Activated CD4-positive, alpha-beta T cell treated with anti-CD3 and anti-CD28 coated beads, Interleukin-2, amount 10 ng/mL, durations not matched to agents 7 days and 5 days (primary cell): ENCODE results near the gene GIPC2. TPM values are rescaled to one million over a fixed set of nuclear protein-coding genes. Genes with fewer than 3 reads are reported as not detected.
"Not testable (repeated sequence)": the region's sequence is repeated elsewhere in the genome, so short reads cannot be mapped to it uniquely, and the experiment has no call there.

Experiments used
- CTCF ChIA-PET: fragments of 350-600 bp; sonication (Branson Sonifier 250); formaldehyde crosslinking; loops from one replicate; lab custom pipeline; 2021; ENCODE audit warnings: antibody characterized with exemption; lab: Charles Lee
- POLR2A ChIA-PET: fragments of 350-600 bp; sonication (Branson Sonifier 250); formaldehyde crosslinking; loops from one replicate; lab custom pipeline; 2021; ENCODE audit warnings: antibody characterized with exemption; lab: Charles Lee
- DNase-seq: peaks from one replicate; pipeline ENCODE4 v3.0.0-alpha.2; 2020
- H3K27ac Mint-ChIP-seq: one replicate; pipeline ENCODE4 v1.8.0; 2021; ENCODE audit warnings: mild to moderate bottlenecking, moderate library complexity, mixed read lengths
- H3K27me3 Mint-ChIP-seq: one replicate; pipeline ENCODE4 v1.8.0; 2021; ENCODE audit warnings: mixed read lengths
- H3K36me3 Mint-ChIP-seq: one replicate; pipeline ENCODE4 v1.8.0; 2021; ENCODE audit warnings: low read depth, mixed read lengths
- H3K4me1 Mint-ChIP-seq: one replicate; pipeline ENCODE4 v1.8.0; 2021; ENCODE audit warnings: mixed read lengths
- H3K4me3 Mint-ChIP-seq: one replicate; pipeline ENCODE4 v1.8.0; 2021; ENCODE audit warnings: mild to moderate bottlenecking, moderate library complexity, mixed read lengths
- H3K9me3 Mint-ChIP-seq: one replicate; pipeline ENCODE4 v1.8.0; 2021; ENCODE audit warnings: mixed read lengths
- total RNA-seq, 2 experiments: library from RNA; stranded (reverse); gene quantifications; one replicate each; pipeline ENCODE4 v1.2.3, GENCODE V29; 2021

GIPC2 gene
- total RNA-seq, 2 experiments from 2014 or later, result 0.08 to 0.10 TPM

DNA sequence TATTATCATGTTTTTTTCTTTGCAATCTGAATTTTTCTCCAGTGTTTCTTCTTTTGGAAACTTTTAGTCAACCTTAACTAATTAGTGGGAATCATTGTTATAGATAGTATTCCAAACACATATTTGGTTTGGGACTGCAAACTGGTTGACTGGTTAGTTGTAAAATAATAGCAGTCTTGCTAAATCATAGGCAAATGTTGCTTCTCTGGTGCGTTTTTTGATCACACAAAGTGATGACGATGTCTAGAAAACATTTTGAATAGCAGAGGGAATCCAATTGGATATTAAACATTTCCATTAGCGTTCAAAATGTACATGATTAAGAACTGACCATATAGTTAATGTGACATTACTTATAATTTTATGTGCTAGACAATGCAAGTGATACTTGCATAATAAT lies 36.5 kb upstream of the GIPC2 start:
- H3K9me3 Mint-ChIP-seq, result no peaks in the 10 kb centered on the region
- no peak overlapping the region for H3K4me3 Mint-ChIP-seq
- no peak overlapping the region for H3K27ac Mint-ChIP-seq
- ChIA-PET CTCF (interaction anchor here (1.5 kb wide), 1 partner anchor 14 kb away, joined by 4 read pairs; no protein-coding TSS in a partner anchor), POLR2A (no interaction called here)
- H3K27me3 Mint-ChIP-seq, result peaks cover 1% of the 10 kb centered on the region
- peaks cover 6% of the 10 kb centered on the region for H3K36me3 Mint-ChIP-seq
- H3K4me1 Mint-ChIP-seq, result peaks cover 25% of the 10 kb centered on the region
- DNase-seq, result no peak

DNA sequence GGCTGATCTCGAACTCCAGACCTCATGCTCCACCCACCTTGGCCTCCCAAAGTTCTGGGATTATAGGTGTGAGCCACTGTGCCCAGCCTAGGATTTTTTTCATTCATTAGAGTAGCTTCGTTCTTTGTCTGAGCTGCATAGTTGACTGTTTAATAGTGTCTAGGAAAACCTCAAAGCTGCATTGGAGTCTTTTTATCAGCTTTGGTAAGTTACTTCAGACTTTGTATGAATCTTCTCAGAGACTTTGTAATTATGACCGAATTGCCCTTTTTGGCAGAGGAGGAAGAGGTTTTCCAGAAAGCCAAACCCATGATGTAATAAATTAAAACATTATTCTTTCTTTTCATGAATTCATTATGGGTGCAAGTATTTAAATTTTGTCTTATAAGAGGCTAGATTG lies 35.9 kb upstream of the GIPC2 start:
- CTCF ChIA-PET, result interaction anchor here (1.5 kb wide), 1 partner anchor 15 kb away, joined by 4 read pairs; no protein-coding TSS in a partner anchor
- POLR2A ChIA-PET, result no interaction called here
- no peak overlapping the region for H3K27ac Mint-ChIP-seq
- H3K36me3 Mint-ChIP-seq, result peaks cover 8% of the 10 kb centered on the region
- H3K9me3 Mint-ChIP-seq, result no peaks in the 10 kb centered on the region
- H3K27me3 Mint-ChIP-seq, result no peaks in the 10 kb centered on the region
- H3K4me3 Mint-ChIP-seq, result no peak overlapping the region
- DNase-seq, result no peak
- peaks cover 25% of the 10 kb centered on the region for H3K4me1 Mint-ChIP-seq

DNA sequence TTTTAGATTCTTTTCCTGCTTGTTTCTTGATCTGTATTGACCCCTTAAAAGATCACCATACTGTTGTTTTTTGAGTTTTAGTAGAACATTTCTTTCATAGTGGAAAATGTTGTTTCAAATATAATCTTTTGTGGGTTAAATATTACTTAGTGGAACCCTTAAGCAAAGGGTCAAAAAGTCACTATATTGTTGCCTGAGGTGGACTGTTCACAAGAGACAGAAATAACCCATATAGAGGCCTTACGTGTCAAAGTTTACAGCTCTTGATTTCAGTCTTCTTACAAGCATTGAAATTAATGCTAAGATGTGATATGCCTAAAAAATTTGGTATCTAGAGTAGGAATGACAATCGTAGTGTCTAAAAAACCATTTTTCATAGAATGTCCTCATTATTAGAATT lies 34.7 kb upstream of the GIPC2 start:
- Mint-ChIP-seq H3K27ac (no peak overlapping the region), H3K4me3 (no peak overlapping the region), H3K36me3 (peaks cover 10% of the 10 kb centered on the region), H3K27me3 (no peaks in the 10 kb centered on the region), H3K9me3 (no peaks in the 10 kb centered on the region), H3K4me1 (peaks cover 24% of the 10 kb centered on the region)
- ChIA-PET POLR2A (no interaction called here), CTCF (interaction anchor here (0.6 kb wide), 1 partner anchor 20 kb away, joined by 3 read pairs; no protein-coding TSS in a partner anchor)
- DNase-seq, result no peak

DNA sequence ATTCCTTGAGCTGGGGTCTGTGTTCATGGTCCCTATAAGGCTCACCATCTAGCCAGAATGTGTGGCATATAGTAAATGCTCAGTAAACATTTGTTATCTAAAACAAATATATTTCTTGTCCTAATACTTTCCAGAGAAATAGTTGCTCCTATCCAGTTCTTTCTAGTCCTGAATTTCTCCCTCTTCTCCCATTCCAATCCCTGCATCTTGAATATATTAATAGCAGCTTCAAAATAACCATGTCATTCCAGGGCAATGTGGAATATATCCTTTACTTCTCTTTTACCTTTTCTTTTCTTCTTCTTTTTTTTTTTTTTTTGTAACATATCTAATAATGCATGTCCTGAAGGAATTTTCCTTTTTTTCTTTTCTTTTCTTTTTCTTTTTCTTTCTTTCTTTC lies 30.6 kb upstream of the GIPC2 start:
- Mint-ChIP-seq H3K36me3 (peaks cover 20% of the 10 kb centered on the region), H3K4me1 (no peaks in the 10 kb centered on the region), H3K4me3 (no peak overlapping the region), H3K27ac (no peak overlapping the region), H3K27me3 (no peaks in the 10 kb centered on the region), H3K9me3 (no peaks in the 10 kb centered on the region)
- CTCF ChIA-PET, result interaction anchor here (0.6 to 1.7 kb wide), 3 partner anchors 10 to 1808 kb away, joined by 4 to 12 read pairs (median 5); partner anchors contain the start of gene DNAJB4
- no peak for DNase-seq
- POLR2A ChIA-PET, result interaction anchor here (1.0 kb wide), 1 partner anchor 10 kb away, joined by 6 read pairs; the partner anchor contains the start of gene DNAJB4

DNA sequence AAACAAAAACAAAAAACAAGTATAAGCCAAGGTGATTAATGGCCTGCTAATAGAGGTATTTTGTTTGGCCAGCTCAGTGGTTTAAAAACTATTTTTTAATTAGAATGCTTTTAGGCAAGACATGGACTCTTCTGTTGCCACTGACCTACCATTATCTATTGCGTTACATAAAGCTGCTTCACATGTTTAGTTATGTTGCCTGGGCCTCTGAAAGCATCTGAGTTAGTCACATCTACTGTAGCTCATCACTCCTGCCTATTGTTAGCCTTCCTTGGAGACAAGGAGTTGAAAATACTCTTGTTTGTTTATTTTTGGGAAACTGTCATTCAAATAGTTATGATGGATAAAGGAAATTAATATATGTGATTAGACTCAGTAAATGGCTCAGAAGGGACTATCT lies 26.7 kb upstream of the GIPC2 start:
- H3K36me3 Mint-ChIP-seq, result peaks cover 14% of the 10 kb centered on the region
- no peak overlapping the region for H3K4me3 Mint-ChIP-seq
- DNase-seq, result no peak
- H3K4me1 Mint-ChIP-seq, result no peaks in the 10 kb centered on the region
- H3K27me3 Mint-ChIP-seq, result no peaks in the 10 kb centered on the region
- H3K9me3 Mint-ChIP-seq, result no peaks in the 10 kb centered on the region
- H3K27ac Mint-ChIP-seq, result no peak overlapping the region
- CTCF ChIA-PET, result interaction anchor here (0.6 kb wide), 1 partner anchor 25 kb away, joined by 3 read pairs; no protein-coding TSS in a partner anchor
- POLR2A ChIA-PET, result no interaction called here

DNA sequence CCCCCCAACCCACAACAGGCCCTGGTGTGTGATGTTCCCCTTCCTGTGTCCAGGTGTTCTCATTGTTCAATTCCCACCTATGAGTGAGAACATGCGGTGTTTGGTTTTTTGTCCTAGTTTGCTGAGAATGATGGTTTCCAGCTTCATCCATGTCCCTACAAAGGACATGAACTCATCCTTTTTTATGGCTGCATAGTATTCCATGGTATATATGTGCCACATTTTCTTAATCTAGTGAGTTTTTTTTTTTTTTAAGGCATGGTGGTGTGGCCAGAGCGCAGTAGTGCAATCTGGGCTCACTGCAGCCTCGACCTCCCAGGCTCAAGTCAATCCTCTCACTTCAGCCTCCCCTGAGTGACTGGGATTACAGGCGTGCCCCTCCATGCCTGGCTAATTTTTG lies 24.6 kb upstream of the GIPC2 start:
- H3K4me1 Mint-ChIP-seq, CTCF ChIA-PET, H3K4me3 Mint-ChIP-seq, DNase-seq, H3K9me3 Mint-ChIP-seq, POLR2A ChIA-PET, H3K27ac Mint-ChIP-seq, H3K27me3 Mint-ChIP-seq, H3K36me3 Mint-ChIP-seq: not testable (repeated sequence)

DNA sequence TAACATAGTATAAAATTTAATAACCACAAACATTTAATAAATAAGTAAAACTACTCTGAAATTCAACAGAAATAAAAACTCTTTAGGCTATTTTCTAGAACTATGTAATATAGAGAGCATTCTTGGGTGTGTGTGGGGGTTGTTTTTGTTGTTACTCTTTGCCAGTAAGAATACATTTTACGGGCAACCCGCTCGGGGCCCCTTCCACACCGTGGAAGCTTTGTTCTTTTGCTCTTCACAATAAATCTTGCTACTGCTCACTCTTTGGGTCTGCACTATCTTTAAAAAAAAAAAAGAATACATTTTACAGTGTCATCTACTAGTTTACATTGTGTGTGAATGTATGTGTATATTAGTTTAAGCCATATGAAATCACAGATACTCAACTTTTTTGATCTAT lies 16.0 kb upstream of the GIPC2 start:
- Mint-ChIP-seq H3K27ac (no peak overlapping the region), H3K27me3 (peaks cover 7% of the 10 kb centered on the region), H3K9me3 (no peaks in the 10 kb centered on the region), H3K4me1 (no peaks in the 10 kb centered on the region), H3K4me3 (no peak overlapping the region), H3K36me3 (no peaks in the 10 kb centered on the region)
- ChIA-PET CTCF (no interaction called here), POLR2A (no interaction called here)
- no peak for DNase-seq

DNA sequence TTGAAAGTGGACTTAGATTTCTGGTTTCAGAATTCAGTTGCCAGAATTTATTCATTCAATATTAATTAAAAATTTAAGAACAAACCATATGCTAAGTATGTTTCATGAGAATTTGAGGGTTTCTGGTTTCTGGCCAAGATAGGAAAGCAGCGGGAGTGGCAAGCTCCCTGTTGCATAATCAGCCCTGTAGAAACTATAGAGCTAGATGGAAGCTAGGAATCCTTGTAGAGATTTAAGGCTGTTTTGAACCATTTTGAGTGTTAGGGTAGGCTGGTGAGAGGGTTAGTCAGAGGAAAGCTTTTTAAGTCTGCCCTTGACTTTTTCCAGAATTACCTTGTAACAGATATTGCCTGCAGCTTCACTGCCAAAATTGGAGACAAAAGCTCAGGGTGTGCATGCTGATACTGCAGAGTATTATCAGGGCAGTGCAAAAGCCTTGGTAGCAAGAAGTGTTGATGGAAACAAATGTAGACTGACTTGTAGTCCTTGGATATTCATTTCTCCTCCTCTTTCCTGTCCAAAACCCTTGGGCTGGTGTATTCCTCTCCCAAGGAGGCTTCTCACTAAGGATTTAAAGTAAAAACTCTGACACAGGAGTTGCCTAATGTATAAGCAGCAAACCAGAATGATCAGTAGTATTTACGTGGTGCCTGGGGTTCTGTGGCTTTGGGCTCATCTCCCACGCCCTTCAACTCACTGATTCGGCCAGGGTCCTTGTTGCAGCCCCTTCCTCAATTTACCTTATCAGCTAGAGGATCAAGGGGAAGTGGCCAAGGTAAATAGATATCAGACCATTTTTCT lies 12.6 kb upstream of the GIPC2 start:
- Mint-ChIP-seq H3K4me1 (no peaks in the 10 kb centered on the region), H3K27me3 (peaks cover 12% of the 10 kb centered on the region), H3K36me3 (no peaks in the 10 kb centered on the region), H3K4me3 (no peak overlapping the region), H3K27ac (no peak overlapping the region), H3K9me3 (no peaks in the 10 kb centered on the region)
- CTCF ChIA-PET, result interaction anchor here (0.8 to 1.5 kb wide), 2 partner anchors 14 to 17 kb away, joined by 3 to 4 read pairs; no protein-coding TSS in a partner anchor
- POLR2A ChIA-PET, result interaction anchor here (0.6 kb wide), 1 partner anchor 55 kb away, joined by 3 read pairs; no protein-coding TSS in a partner anchor
- DNase-seq, result no peak

DNA sequence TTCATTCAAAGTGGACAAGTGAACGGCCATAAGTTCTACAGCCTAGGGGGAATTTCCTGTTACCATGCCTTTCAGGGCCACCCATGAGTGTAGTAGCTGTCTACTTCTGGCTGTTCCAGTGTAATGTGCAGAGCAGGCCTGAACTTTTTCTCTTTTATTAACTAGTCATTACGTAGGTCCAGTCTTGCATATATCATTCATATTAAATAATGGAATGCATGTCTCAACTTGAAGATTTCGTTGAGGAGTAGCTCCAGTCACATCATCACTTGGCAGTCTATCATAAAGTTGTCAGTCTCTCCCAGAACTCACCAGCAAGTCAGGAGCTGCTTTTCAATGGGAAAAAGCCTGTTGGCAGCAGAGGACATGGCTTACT lies 12.0 kb upstream of the GIPC2 start:
- POLR2A ChIA-PET, result no interaction called here
- DNase-seq, result no peak
- H3K27me3 Mint-ChIP-seq, result peaks cover 12% of the 10 kb centered on the region
- no peaks in the 10 kb centered on the region for H3K4me1 Mint-ChIP-seq
- H3K4me3 Mint-ChIP-seq, result no peak overlapping the region
- no peaks in the 10 kb centered on the region for H3K9me3 Mint-ChIP-seq
- CTCF ChIA-PET, result interaction anchor here (1.5 kb wide), 1 partner anchor 17 kb away, joined by 4 read pairs; no protein-coding TSS in a partner anchor
- no peaks in the 10 kb centered on the region for H3K36me3 Mint-ChIP-seq
- H3K27ac Mint-ChIP-seq, result no peak overlapping the region

DNA sequence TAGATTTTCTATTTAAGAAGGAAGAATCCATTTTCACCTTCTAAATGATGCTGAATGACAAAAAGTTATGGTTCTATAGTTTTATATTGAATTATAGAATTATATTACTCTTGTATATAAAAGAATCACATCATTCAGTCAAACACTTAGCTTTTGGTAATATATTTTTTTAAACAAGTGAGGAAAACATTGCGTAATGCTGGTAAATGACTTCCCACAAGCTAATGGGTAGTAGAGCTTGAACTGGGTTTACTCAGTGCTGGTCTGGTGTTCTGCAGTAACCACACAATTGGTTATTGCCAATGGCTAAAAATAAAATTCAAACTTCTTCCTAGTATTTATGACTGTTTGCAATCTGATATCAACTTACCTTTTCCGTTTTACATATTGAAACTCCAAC lies 10.6 kb upstream of the GIPC2 start:
- ChIA-PET POLR2A (no interaction called here), CTCF (no interaction called here)
- Mint-ChIP-seq H3K4me1 (no peaks in the 10 kb centered on the region), H3K27ac (no peak overlapping the region), H3K27me3 (peaks cover 12% of the 10 kb centered on the region), H3K4me3 (no peak overlapping the region), H3K9me3 (no peaks in the 10 kb centered on the region), H3K36me3 (no peaks in the 10 kb centered on the region)
- no peak for DNase-seq

DNA sequence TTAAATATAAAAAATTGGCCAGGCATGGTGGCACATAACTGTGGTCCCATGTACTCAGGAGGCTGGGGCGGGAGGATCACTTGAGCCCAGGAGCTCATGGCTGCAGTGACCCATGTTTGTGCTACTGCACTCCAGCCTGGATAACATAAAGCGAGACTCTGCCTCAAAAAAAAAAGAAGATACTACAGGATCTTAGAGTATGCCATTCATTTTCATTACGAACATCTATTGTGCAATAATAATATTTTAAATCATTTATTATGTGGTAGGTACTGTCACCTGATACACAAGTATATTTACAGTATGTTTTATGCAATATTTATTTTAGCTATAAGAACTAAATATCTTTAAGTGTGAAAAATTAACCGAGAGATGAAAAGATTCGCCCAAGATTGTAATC lies 9.3 kb upstream of the GIPC2 start:
- Mint-ChIP-seq H3K27me3 (peaks cover 12% of the 10 kb centered on the region), H3K9me3 (peaks cover 2% of the 10 kb centered on the region), H3K4me3 (no peak overlapping the region), H3K4me1 (peaks cover 7% of the 10 kb centered on the region), H3K27ac (no peak overlapping the region), H3K36me3 (no peaks in the 10 kb centered on the region)
- CTCF ChIA-PET, result no interaction called here
- no peak for DNase-seq
- POLR2A ChIA-PET, result no interaction called here

DNA sequence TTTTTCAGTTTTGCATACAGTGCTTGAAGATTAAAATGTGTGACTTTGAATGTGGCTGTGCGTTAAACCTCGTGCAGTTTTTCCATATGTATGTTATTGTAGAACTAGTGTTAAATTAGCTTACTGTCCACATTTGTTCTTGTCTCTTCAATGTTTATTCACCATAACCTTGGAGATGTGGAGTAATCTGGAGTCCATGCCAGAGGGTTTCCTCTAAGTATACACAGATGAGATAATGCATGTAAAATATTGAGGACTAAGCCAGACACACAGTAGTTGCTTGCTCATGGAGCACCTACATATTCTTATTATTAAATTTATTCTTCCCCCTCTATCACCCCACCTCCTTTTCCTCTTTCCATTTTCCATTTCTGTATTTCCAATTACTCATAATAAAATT lies 7.7 kb upstream of the GIPC2 start:
- DNase-seq, result no peak

DNA sequence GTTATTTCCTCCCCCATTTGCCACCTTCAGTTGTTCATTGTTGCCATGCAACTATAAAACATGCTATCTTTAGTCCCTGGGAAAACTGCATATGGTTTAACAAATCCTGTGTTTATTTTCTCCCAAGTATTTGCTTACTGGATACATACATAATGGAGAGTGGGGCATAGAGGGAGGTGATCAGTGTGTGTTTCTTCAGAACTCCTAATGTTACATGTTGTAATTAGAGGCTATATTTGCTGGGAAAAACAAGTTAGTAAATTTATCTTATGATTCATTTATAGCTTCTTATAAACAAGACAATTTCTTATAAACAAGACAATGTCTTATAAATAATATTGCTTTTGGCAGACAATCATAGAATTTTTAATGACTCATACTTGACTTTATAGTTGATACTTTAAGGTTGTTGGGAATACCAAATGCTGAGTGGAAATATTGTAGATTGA lies 7.3 kb upstream of the GIPC2 start:
- Mint-ChIP-seq H3K36me3 (no peaks in the 10 kb centered on the region), H3K9me3 (peaks cover 2% of the 10 kb centered on the region), H3K27ac (no peak overlapping the region), H3K4me1 (peaks cover 7% of the 10 kb centered on the region), H3K27me3 (peaks cover 20% of the 10 kb centered on the region), H3K4me3 (no peak overlapping the region)
- ChIA-PET POLR2A (no interaction called here), CTCF (no interaction called here)
- DNase-seq, result no peak

More for the DNA sequence above, 7.7 kb upstream of the GIPC2 start:
- Mint-ChIP-seq H3K36me3 (no peaks in the 10 kb centered on the region), H3K4me1 (peaks cover 7% of the 10 kb centered on the region), H3K9me3 (peaks cover 2% of the 10 kb centered on the region), H3K27me3 (peaks cover 16% of the 10 kb centered on the region), H3K27ac (no peak overlapping the region), H3K4me3 (no peak overlapping the region)
- ChIA-PET CTCF (no interaction called here), POLR2A (no interaction called here)
